ENCODE results near the gene CTNNA3.
"Not testable (repeated sequence)": the region's sequence is repeated elsewhere in the genome, so short reads cannot be mapped to it uniquely, and the experiment has no call there.

CTNNA3 gene

DNA sequence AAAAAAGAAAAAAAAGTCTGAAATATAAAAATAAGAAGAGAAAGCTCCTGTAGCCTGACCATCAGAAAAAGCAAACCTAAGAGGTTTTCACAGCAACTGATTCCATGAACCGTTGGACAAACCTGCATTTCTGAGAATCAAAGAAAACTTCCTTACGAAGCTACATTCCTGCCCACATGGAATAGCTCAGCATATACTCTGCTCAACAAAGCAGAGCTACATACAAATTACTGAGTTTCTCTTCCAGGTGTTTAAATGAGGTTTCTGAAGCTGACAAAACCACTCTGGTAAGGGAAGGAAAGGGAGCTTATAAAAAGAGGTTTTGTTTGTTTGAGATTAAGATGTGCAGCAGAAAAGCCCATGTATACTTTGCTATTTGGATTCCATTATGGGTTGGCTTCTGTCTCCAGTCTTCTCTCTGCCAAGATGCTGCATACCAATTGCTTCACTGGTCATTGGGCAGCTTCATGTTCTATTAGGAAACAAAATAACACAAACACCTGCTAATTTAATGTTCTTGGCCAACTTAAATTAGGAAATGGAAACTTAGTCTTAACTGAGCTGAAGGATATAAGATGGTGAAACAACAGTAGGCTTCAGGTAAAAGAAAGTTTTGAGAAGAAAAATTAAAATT lies 456.0 kb downstream of the CTNNA3 start:
- DNase-seq (ENCODE audit: low read depth in 2 of 2), result no peak
- TF ChIP-seq, protein P1, sequence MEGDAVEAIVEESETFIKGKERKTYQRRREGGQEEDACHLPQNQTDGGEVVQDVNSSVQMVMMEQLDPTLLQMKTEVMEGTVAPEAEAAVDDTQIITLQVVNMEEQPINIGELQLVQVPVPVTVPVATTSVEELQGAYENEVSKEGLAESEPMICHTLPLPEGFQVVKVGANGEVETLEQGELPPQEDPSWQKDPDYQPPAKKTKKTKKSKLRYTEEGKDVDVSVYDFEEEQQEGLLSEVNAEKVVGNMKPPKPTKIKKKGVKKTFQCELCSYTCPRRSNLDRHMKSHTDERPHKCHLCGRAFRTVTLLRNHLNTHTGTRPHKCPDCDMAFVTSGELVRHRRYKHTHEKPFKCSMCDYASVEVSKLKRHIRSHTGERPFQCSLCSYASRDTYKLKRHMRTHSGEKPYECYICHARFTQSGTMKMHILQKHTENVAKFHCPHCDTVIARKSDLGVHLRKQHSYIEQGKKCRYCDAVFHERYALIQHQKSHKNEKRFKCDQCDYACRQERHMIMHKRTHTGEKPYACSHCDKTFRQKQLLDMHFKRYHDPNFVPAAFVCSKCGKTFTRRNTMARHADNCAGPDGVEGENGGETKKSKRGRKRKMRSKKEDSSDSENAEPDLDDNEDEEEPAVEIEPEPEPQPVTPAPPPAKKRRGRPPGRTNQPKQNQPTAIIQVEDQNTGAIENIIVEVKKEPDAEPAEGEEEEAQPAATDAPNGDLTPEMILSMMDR (IDR thresholded peaks at IDR 0.05; ENCODE audit: low read depth, low read length), result no peak

GRCh38 chr10:67230680-67231500 lies 465.1 kb downstream of the CTNNA3 start:
- DNase-seq (ENCODE audit: low read depth in 2 of 2); H3K4me3 ChIP-seq (replicated peaks in 1 of 2; ENCODE audit: low read depth in 2 of 2, low read length in 2 of 2): not testable (repeated sequence)

More for the DNA sequence above, 456.0 kb downstream of the CTNNA3 start:
- no peak overlapping the region for H3K4me3 ChIP-seq (replicated peaks in 1 of 2; ENCODE audit: low read depth in 2 of 2, low read length in 2 of 2)

DNA sequence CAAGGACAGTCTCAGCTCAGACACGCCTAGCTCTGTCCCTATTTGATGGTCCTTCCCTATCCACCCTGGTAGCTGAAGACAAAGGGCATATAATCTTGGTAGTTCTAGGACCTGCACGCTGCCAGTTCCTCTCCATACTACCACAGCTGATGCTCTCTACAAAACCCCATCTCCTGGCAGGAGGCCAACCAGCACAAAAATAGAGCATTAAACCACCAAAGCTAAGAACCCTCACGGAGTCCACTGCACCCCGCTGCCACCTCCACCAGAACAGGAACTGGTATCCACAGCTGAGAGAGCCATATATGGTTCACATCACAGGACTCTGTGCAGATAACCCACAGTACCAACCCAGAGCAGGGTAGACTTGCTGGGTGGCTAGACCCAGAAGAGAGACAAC lies 470.8 kb downstream of the CTNNA3 start:
- TF ChIP-seq, protein P1 (IDR thresholded peaks at IDR 0.05; ENCODE audit: low read depth, low read length), result no peak
- DNase-seq (ENCODE audit: low read depth in 2 of 2), result no peak
- H3K4me3 ChIP-seq (replicated peaks in 1 of 2; ENCODE audit: low read depth in 2 of 2, low read length in 2 of 2), result no peak overlapping the region

DNA sequence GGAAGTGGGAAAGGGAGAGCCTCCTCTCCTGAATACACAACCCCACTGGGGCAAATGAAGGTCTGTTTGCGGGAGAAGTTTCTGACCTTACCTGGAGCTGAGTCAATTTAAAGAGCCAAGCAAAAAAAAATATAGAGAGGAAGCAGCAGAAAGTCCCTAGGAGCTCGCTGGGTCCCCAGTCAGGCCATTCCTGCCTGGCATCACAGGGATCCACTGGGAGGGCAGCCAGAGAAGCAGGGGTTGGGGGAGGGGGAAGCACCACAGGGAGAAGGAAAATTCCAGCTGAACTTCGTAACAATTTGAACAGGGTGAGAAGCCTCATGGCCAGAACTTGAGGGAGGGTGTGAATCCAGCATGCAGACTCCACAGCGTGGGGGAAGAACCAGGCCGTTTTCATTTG lies 471.4 kb downstream of the CTNNA3 start:
- no peak overlapping the region for H3K4me3 ChIP-seq (replicated peaks in 1 of 2; ENCODE audit: low read depth in 2 of 2, low read length in 2 of 2)
- no peak for DNase-seq (ENCODE audit: low read depth in 2 of 2)
- TF ChIP-seq, protein P1 (IDR thresholded peaks at IDR 0.05; ENCODE audit: low read depth, low read length), result no peak

GRCh38 chr10:67222934-67223333 lies 473.1 kb downstream of the CTNNA3 start:
- no peak for DNase-seq (ENCODE audit: low read depth in 2 of 2)
- TF ChIP-seq, protein P1 (IDR thresholded peaks at IDR 0.05; ENCODE audit: low read depth, low read length), result no peak
- H3K4me3 ChIP-seq (replicated peaks in 1 of 2; ENCODE audit: low read depth in 2 of 2, low read length in 2 of 2), result no peak overlapping the region

DNA sequence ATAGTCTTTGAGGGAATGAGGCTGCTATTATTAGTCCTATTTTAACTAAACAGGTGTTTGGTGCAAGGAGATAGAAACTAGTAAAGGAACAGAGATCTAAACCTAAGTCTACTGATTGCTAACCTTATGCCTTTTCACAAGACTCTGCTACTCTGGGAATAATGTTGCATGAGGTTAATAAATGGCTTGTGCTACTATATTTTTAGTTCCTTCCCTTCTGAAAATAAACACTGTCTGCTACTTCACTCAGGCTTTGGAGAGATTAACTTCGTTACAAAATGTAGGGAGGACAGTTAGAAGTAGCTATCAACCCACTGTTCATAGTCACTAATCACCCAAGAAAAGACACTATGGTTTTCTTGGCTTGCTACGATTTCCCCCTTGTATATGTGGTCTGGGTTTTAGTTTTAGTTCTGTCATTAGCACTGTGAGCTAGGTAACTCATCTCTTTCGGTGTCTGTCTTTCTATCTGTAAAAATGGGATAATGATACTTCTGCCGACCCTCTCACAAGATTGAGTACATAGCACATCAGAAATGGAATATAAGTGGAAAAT lies 474.0 kb downstream of the CTNNA3 start:
- TF ChIP-seq, protein P1 (IDR thresholded peaks at IDR 0.05; ENCODE audit: low read depth, low read length), result no peak
- H3K4me3 ChIP-seq (replicated peaks in 1 of 2; ENCODE audit: low read depth in 2 of 2, low read length in 2 of 2), result no peak overlapping the region
- DNase-seq (ENCODE audit: low read depth in 2 of 2), result no peak

DNA sequence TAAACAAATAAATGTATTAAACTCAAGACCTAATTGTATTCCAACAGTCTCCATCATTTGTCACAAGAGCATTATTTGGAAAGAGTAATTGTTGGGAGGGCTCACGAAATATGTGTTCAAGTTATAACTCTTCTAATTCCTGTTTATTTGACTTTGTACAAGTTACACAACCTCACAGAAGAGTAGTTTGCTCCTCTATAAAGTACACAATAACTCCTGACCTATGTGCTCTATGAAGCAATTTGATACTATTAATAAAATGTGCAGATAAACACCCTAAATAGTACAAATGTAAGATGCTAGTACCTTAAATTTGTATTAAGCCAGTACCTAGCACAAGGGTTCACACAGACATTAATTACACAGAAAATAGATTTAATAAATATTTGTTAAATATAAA lies 484.3 kb downstream of the CTNNA3 start:
- TF ChIP-seq, protein P1 (IDR thresholded peaks at IDR 0.05; ENCODE audit: low read depth, low read length), result no peak
- no peak overlapping the region for H3K4me3 ChIP-seq (replicated peaks in 1 of 2; ENCODE audit: low read depth in 2 of 2, low read length in 2 of 2)
- no peak for DNase-seq (ENCODE audit: low read depth in 2 of 2)

- not testable (repeated sequence) for DNase-seq (ENCODE audit: low read depth in 2 of 2); H3K4me3 ChIP-seq (replicated peaks in 1 of 2; ENCODE audit: low read depth in 2 of 2, low read length in 2 of 2)
These were observed 488.1 kb downstream of the CTNNA3 start for GRCh38 chr10:67207923-67208322.
